VCaP (cell line): ENCODE measurements around the gene PLCL2.

ENCODE experiments used
- H3K27ac ChIP-seq: fragments of 450-650 bp; 2 replicates; pipeline ENCODE4 v1.5.1; 2017
- TF ChIP-seq, protein P1 (sequence below): fragments of 450-650 bp; conservative IDR thresholded peaks from 2 replicates; pipeline ENCODE4 v1.5.1; 2017; ENCODE audit warnings: mild to moderate bottlenecking, moderate library complexity

PLCL2 gene

DNA sequence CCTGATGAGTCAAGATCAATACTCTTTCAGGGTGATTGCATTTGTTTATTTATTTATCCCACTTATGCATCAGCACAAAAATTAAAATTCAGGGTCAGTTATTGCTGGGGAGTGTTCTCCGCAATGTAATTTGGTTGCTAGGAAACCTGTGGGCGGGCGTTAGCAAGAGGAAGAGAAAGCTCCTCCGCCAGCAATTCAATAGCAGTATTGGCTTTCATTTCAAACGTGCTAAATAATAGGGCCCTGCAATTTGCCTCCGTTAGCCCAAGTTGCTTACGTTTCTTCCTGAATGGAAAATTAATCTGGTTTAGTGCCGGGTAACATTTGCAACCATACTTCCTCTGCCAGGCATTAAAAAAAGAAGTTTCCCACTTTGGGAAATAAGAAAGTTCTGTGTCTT is 35.5 kb upstream of the PLCL2 start:
- H3K27ac ChIP-seq, result no peak overlapping the region
- TF ChIP-seq, protein P1, sequence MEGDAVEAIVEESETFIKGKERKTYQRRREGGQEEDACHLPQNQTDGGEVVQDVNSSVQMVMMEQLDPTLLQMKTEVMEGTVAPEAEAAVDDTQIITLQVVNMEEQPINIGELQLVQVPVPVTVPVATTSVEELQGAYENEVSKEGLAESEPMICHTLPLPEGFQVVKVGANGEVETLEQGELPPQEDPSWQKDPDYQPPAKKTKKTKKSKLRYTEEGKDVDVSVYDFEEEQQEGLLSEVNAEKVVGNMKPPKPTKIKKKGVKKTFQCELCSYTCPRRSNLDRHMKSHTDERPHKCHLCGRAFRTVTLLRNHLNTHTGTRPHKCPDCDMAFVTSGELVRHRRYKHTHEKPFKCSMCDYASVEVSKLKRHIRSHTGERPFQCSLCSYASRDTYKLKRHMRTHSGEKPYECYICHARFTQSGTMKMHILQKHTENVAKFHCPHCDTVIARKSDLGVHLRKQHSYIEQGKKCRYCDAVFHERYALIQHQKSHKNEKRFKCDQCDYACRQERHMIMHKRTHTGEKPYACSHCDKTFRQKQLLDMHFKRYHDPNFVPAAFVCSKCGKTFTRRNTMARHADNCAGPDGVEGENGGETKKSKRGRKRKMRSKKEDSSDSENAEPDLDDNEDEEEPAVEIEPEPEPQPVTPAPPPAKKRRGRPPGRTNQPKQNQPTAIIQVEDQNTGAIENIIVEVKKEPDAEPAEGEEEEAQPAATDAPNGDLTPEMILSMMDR, result no peak

DNA sequence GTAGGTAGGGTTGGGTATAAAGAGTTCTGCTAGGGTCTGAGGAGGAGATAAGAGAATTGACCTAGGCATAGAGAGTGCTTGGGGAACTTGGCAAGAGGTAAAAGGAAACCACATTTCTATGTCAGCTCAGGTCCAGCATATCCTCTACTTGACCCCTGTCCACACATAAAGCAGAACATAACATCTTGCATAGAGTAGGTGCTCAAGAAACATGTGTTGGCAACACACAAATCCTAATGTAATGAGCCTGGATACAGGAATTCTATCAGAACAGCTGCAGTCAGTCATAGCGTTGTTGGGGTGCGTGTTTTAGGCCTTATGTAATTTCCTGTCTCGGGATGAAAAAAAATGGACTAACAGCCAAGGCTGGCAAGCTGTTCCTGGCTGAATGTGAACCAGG is 35.0 kb upstream of the PLCL2 start:
- no peak overlapping the region for H3K27ac ChIP-seq
- TF ChIP-seq, protein P1, result no peak

- TF ChIP-seq, protein P1, result no peak
- H3K27ac ChIP-seq, result no peak overlapping the region
Measured at GRCh38 chr3:16855497-16855896, 29.3 kb upstream of the PLCL2 start.

DNA sequence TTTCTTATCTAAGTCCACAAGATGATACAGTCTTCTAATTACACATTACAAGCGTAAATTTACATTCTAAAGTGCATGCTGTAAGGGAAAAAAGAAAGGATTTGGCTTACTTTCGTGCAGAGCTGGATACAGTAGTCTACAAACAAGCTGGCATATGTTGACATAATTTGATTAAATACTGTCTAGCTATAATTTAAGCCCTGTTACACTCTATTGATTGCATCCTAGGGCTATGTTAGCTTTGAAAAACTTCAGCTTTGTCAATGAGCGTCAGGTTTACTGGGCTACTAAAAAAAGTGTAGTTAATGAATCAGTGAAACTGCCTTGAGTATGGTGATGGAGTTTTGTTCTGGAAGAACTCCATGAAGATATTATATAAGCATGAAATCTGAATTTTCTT is 24.5 kb upstream of the PLCL2 start:
- TF ChIP-seq, protein P1, result no peak
- no peak overlapping the region for H3K27ac ChIP-seq

GRCh38 chr3:16861432-16861831 is 23.3 kb upstream of the PLCL2 start:
- no peak overlapping the region for H3K27ac ChIP-seq
- TF ChIP-seq, protein P1, result no peak

DNA sequence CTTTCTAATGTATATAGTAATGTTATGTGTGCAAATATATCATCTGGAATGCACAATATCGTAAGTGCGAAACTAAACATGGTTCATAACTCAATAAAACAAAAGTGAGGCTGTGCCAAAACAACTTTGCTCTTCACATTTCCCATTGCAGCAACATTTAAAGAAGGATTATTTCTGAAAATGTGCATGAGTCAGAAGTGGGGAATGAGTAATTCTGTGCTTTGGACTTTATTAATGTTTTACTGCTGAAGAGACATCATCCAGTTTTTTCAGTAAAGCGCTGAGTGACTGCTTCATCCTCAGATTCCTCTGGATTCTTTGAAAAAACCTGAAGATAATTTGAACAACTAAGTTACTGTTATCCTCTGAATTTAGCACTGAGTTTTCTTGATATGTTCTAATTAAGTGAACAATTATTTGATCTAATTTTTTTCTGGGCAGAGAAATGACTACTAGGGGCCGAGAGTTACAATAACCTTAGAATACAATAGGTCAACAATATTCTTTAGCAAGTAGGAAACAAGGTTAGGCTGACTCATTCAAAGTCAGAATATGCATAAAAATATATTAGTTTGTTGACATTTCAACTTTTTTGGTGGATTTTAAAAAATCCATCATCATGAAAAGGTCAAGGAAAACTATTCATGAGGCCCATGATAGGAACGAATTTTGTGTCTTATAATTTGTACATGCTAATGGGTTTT is 20.0 kb upstream of the PLCL2 start:
- no peak overlapping the region for H3K27ac ChIP-seq
- TF ChIP-seq, protein P1, result no peak

DNA sequence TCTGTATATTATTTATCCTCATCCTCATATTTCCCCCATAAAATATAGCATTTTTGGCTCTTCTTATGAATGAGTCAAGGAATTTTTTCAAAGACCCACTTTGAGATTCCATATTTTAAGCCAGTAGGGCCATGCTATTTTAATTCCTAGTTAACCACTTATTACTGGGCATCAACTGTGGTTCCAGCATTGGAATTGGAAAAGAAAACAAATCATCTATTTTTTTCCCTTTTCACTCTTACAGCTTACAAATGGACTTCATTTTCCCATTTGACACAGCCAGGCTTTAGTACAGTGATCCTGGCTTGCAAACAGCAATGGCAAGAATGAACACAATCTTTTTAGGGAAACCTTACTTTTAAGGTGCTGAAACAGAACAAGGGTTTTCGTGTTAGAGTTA is 19.4 kb upstream of the PLCL2 start:
- TF ChIP-seq, protein P1, result no peak
- H3K27ac ChIP-seq, result no peak overlapping the region
